Measurements from ENCODE around the gene PCSK4. TPM values are rescaled to one million over a fixed set of nuclear protein-coding genes. Genes with fewer than 3 reads are reported as not detected.
A peak's percentile ranks its signal among the peaks of the same experiment; 100 is the strongest.

PCSK4 gene
- total RNA-seq, 1 experiment from 2014 or later: 9.1 TPM

DNA sequence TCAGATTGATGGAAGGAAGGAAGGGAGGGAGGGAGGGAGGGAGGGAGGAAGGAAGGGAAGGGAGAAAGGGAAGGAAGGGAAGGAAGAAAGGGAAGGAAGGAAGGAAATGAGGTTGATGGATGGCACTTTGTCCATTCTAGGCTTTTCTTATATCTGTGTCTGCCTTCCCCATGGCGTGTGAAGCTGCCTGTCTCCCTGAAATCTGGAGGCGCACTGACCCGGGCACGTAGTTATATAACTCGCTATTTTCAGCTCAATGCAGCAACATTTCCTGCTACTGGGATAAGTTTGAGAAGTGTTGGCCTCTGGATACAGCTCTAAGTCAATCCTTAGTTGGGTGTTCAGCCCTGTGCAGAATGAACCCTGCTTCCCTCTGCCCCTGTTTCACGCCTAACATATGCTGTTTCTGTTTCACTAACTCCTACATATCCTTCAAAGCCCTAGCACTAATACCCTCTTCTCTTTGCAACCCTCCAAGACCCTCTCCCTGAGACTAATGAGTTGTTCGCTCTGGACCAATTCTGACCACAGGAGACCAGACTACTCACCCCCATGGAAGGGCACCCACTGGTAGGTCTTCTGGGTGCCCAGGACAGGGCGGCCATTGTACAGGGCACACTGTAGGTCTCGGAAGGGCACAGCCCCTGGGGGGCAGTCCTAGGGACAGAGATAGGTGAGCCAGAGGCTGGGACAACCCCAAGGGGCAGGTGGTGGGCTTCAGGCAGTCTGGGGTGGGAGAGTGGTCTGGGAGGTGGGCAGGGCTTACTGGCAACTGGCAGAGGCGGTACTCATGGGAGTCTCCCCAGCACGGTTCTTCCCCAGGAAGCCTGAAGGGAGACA is 19.7 kb upstream of the PCSK4 start:
- no peak overlapping the region for H3T11ph ChIP-seq (ENCODE audit: low read length)
- H3K27ac ChIP-seq (ENCODE audit: insufficient read length, low read depth, low read length): no peak overlapping the region
- H3K23me2 ChIP-seq (ENCODE audit: insufficient read length, low read depth, low read length, poor library complexity, severe bottlenecking): peaks cover 4% of the 10 kb centered on the region
- no peak overlapping the region for H4K5ac ChIP-seq (ENCODE audit: insufficient read length, low read depth, low read length)
- no peak overlapping the region for H3K14ac ChIP-seq (ENCODE audit: insufficient read depth, low read length)
- TF ChIP-seq, protein P1, sequence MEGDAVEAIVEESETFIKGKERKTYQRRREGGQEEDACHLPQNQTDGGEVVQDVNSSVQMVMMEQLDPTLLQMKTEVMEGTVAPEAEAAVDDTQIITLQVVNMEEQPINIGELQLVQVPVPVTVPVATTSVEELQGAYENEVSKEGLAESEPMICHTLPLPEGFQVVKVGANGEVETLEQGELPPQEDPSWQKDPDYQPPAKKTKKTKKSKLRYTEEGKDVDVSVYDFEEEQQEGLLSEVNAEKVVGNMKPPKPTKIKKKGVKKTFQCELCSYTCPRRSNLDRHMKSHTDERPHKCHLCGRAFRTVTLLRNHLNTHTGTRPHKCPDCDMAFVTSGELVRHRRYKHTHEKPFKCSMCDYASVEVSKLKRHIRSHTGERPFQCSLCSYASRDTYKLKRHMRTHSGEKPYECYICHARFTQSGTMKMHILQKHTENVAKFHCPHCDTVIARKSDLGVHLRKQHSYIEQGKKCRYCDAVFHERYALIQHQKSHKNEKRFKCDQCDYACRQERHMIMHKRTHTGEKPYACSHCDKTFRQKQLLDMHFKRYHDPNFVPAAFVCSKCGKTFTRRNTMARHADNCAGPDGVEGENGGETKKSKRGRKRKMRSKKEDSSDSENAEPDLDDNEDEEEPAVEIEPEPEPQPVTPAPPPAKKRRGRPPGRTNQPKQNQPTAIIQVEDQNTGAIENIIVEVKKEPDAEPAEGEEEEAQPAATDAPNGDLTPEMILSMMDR (conservative IDR thresholded peaks at IDR 0.05): no peak
- no peak overlapping the region for H3K4ac ChIP-seq (ENCODE audit: low read depth, low read length)
- Mint-ChIP-seq H3K4me1 (peaks cover 13 to 17% of the 10 kb centered on the region in 2 experiments), H3K4me3 (peak overlapping the region; percentile 28 to 43; a peak in 2 of 5 replicates), H3K9me3 (peaks cover 0 to 4% of the 10 kb centered on the region in 2 experiments; a peak in 1 of 5 replicates), H3K27me3 (ENCODE audit: low read depth) (peaks cover 65% of the 10 kb centered on the region), H3K27ac (peak overlapping the region in 1 of 3 experiments; percentile 4; a peak in 1 of 7 replicates), H3K36me3 (ENCODE audit: insufficient read depth in 1 of 3, low read depth in 3 of 3) (no peaks in the 10 kb centered on the region)
- no peaks in the 10 kb centered on the region for H3K79me1 ChIP-seq (ENCODE audit: insufficient read depth, low read depth, low read length, poor library complexity, severe bottlenecking)
- no peak overlapping the region for H2BK20ac ChIP-seq (ENCODE audit: low read depth, low read length, poor library complexity, severe bottlenecking)
- no peaks in the 10 kb centered on the region for H3K4me1 ChIP-seq (ENCODE audit: insufficient read depth, low read length)
- no peak overlapping the region for H3K23ac ChIP-seq (ENCODE audit: insufficient read length, low read depth, low read length)
- H2AFZ ChIP-seq (ENCODE audit: low read length): no peak overlapping the region
- no peak overlapping the region for H2BK12ac ChIP-seq (ENCODE audit: insufficient read length, low read depth, low read length)
- no peak overlapping the region for H3K18ac ChIP-seq (ENCODE audit: insufficient read length, low read depth, low read length)
- WGBS (ENCODE audit: extremely low coverage, insufficient read length, low lambda C conversion rate): no CpG with 5 or more reads among the region's 11 CpGs
- DNase-seq: no peak
- H2BK120ac ChIP-seq (ENCODE audit: low read depth, low read length, poor library complexity, severe bottlenecking): no peak overlapping the region
- H3K9ac ChIP-seq (ENCODE audit: extremely low read depth, insufficient read length, low read length): no peak overlapping the region
- no peak overlapping the region for H4K8ac ChIP-seq (replicated peaks; ENCODE audit: insufficient read length, low read depth, low read length)
- H4K20me1 ChIP-seq (ENCODE audit: control insufficient read depth, insufficient read depth, insufficient read length): no peaks in the 10 kb centered on the region
- H2AK5ac ChIP-seq (ENCODE audit: insufficient read length, low read length): no peak overlapping the region
- H3K56ac ChIP-seq (ENCODE audit: insufficient read length, low read depth, low read length): no peak overlapping the region
- H3K4me2 ChIP-seq (ENCODE audit: insufficient read depth, insufficient read length, low read length): no peak overlapping the region
- no peaks in the 10 kb centered on the region for H3K79me2 ChIP-seq (ENCODE audit: insufficient read depth, low read length)
- no peak overlapping the region for H2BK15ac ChIP-seq (ENCODE audit: low read depth, low read length)
- H2BK5ac ChIP-seq (ENCODE audit: insufficient read length, low read length): no peak overlapping the region
- no peak overlapping the region for H4K91ac ChIP-seq (ENCODE audit: insufficient read length, low read depth, low read length)
- H3K9me3 ChIP-seq (ENCODE audit: control insufficient read depth, low read depth, low read length): no peaks in the 10 kb centered on the region
- H3K27me3 ChIP-seq (ENCODE audit: insufficient read depth, low read length): no peaks in the 10 kb centered on the region
